GM13977 (cell line): Measurements from ENCODE around the gene ALAD.

Source experiments
- DNase-seq: peaks from one replicate; pipeline ENCODE4 v3.0.0; 2012; ENCODE audit warnings: low spot score
- CTCF ChIP-seq: IDR thresholded peaks from 2 replicates; pipeline ENCODE4 v1.5.1; 2012; ENCODE audit warnings: mild to moderate bottlenecking, control low read depth; ENCODE audit not compliant: insufficient read depth; ENCODE audit errors: extremely low read depth, missing control alignments
- in situ Hi-C: fragments of 300-500 bp; cut with MboI; formaldehyde crosslinking; loops from one replicate; pipeline ENCODE4 v1.12.0; 2022; ENCODE audit warnings: low sequenced_read_pairs, low pct_unique_long_range_greater_than_20kb, mixed read lengths, inconsistent platforms; ENCODE audit not compliant: unreplicated experiment

The ALAD gene

DNA sequence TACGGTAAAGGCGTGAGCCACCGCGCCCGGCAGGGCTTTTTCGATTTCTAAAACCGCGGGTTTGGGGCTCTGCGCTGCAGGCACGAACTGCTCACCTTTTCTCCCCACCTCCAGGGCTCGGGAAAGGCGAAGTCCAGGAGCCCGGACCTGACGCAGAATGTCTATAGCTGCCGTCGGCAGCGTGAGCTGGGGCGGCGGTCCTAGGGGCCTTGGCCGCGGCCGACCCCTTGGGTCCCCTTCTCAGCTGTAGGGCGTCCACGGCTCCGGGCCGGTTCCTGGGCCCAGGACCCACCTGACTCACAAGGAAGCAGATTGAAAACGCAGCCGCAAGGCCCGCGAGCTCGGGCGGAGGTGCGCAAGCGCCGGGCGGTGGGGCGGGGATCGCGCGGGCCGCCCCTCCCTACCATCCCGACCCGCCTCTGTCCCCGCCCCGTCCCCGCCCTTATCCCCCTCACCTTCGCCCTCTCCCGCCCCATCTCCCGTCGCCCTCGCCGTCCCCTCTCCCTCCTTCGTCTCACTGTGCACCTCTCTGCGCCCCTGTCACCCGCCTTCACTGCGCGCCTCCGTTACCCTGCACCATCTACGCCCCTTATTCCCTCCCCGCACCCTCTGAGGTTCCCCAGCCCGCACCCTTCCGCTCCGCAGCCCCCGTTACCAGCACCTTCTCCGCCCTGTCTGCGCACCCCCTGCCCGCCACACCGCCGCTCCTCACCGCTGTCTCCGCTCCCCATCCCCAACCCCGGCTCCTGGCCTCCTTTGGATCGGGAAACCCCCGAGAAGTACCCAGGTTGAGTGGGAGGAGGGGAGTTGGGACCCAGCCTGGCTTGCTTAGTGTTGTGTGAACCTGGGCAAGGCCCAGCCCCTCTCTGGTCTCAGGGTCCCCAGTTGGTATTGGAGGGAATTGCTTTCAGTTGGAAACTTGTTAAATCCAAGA, 24.2 kb downstream of the ALAD start, which contains the start of gene HDHD3:
Gene HDHD3, minus strand, starts transcription at position 353 of the 934 bp plus-strand sequence. CDS start 2,632 bp downstream, outside the sequence.
- peak; percentile 92 for DNase-seq
- in situ Hi-C loops, result no loop called here
- no peak for TF ChIP-seq CTCF

DNA sequence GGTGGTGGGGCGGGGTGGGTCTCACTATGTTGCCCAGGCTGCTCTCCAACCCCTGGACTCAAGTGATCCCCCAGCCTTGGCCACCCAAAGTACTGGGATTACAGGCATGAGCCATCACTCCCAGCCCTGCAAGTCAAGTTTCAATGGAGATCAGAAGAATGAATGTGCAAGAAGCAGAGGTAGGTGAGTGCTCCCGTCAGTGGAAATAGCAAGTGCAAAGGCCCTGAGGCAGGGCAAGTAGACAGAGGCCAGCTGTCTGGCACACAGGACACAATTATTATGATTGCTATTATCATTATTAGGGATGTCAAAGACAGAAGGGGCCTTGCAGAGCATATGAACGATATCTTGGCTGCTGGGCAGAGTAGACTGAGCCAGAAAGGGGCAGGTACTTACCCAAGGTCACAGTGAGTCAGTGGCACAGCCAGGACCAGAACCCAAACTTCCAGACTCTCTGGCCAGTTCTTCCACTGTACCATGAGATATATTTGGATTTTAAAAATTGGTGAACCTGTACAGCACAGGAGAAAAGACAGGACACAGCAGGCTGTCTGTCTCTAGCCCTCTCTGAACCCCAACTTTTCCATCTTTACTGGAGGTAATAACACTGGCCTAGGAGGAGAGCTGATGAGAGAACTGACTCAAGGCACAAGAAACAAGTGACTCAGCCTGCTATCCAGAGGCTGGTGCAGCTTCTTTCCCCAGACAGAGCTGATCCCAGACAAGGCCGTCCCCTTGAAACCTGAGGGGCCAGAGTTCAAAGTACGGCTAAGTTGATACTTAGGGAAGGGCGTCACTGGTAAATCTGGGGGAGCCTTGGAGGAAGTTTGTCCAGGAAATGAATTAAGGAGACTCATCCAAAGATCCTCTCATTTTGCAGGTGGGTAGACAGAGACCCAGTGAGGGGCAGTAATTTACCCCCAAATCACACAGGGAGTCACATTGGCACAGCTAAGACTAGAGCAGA, 25.7 kb downstream of the ALAD start:
- in situ Hi-C loops, result no loop called here
- no peak for DNase-seq
- TF ChIP-seq CTCF, result no peak

DNA sequence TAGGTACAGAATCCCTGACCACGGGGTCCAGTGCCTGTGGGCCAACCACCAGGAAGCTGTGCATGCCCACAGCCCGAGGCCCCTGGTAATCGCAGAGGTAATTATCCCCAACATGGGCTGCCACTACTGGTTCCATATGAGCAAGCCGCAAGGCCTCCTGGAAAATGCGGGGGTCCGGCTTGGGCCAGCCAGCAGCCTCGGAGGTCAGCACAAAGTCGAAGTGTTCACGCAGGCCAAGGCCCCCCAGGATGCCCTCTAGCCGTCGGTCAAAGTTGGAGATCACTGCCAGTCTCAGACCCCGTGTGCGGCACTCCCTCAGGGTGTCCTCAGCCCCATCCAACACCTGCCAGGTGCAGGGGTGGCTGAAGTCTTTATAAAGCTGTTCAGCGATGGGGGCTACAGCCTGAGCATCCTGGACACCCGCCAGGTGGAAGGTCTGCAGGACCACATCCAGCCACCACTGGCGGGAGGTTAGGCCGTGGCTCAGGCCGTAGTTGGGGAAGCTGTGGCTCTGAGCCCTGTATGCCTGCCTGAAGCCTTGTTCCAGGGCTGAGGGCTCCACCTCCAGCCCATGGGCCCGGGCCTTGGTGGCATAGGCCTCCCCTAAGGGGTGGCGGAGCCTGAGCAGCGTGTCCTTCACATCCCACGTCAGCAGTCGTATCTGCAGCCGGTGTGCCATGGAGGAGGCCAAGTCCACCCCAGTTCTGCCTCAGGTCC, 27.2 kb downstream of the ALAD start:
- no peak for TF ChIP-seq CTCF
- in situ Hi-C loops, result no loop called here
- no peak for DNase-seq

DNA sequence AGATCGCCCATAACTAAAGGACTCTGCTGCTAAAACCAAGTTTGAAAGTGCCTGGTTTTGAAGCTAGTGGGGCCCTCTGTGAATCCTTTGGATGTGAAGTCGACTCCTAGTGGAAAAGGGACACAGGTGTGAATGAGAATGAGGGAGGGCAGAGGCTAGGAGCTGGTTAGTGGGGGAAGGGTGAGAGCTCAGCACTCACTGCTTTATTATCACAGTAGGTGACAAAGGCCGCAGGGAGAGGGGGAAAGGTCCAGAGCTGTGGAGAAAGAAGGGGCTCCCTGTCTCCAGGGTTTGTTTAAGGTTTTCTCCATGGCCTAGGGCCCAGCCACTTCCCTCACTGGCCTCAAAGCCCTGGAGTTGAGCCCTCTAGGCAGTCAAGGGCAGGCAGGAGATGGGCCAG, 27.8 kb downstream of the ALAD start:
- in situ Hi-C loops, result no loop called here
- DNase-seq, result no peak
- TF ChIP-seq CTCF, result no peak

GRCh38 chr9:113372059-113372458, 29.0 kb downstream of the ALAD start:
- DNase-seq, result no peak
- TF ChIP-seq CTCF, result no peak
- in situ Hi-C loops, result no loop called here

- DNase-seq, result no peak
- no peak for TF ChIP-seq CTCF
- in situ Hi-C loops, result no loop called here
Measured at GRCh38 chr9:113370806-113371325, 30.2 kb downstream of the ALAD start.
